Osteoblast (primary cell): ENCODE data around the gene OR51D1. TPM values are rescaled to one million over a fixed set of nuclear protein-coding genes. Genes with fewer than 3 reads are reported as not detected.

ENCODE experiments used
- total RNA-seq: library from RNA; depleted of rRNA; stranded (reverse); fragments of >200 nt; gene quantifications from 2 replicates; pipeline ENCODE4 v1.2.3, GENCODE V29; 2012

Gene OR51D1
- total RNA-seq, 1 donor, result not detected

Other genes with a start within 250 kb of the OR51D1 start
- gene TRIM21, start 243.8 kb upstream of the OR51D1 start, total RNA-seq, result 15.6 and 15.9 TPM in 2 replicates
- not detected in 2 replicates for gene OR52K2, start 188.2 kb upstream of the OR51D1 start, total RNA-seq
- not detected in 2 replicates for gene OR52K1, start 154.8 kb upstream of the OR51D1 start, total RNA-seq
- gene OR52M1, start 92.3 kb upstream of the OR51D1 start, total RNA-seq, result not detected in 2 replicates
- not detected in 2 replicates for gene OR52I2, start 55.7 kb upstream of the OR51D1 start, total RNA-seq
- gene OR52I1, start 43.4 kb upstream of the OR51D1 start, total RNA-seq, result not detected in 2 replicates
- gene TRIM68, start 29.2 kb upstream of the OR51D1 start, total RNA-seq, result 13.6 and 17.7 TPM in 2 replicates
- not detected in 2 replicates for gene OR51E1, start 6.5 kb downstream of the OR51D1 start, total RNA-seq
- gene OR51E2, start 60.4 kb downstream of the OR51D1 start, total RNA-seq, result not detected in 2 replicates
- gene MMP26, start 67.3 kb downstream of the OR51D1 start, total RNA-seq, result not detected in 2 replicates
- not detected in 2 replicates for gene OR51F1, start 132.5 kb downstream of the OR51D1 start, total RNA-seq
- gene OR52R1, start 166.9 kb downstream of the OR51D1 start, total RNA-seq, result not detected in 2 replicates
- not detected in 2 replicates for gene OR51F2, start 183.8 kb downstream of the OR51D1 start, total RNA-seq
- not detected in 2 replicates for gene OR51S1, start 211.7 kb downstream of the OR51D1 start, total RNA-seq
- not detected in 2 replicates for gene OR51T1, start 244.4 kb downstream of the OR51D1 start, total RNA-seq